ENCODE results near the gene CDKAL1. TPM values are rescaled to one million over a fixed set of nuclear protein-coding genes. Genes with fewer than 3 reads are reported as not detected.

CDKAL1 gene
- total RNA-seq, 1 donor from 2014 or later: 11.3 TPM

DNA sequence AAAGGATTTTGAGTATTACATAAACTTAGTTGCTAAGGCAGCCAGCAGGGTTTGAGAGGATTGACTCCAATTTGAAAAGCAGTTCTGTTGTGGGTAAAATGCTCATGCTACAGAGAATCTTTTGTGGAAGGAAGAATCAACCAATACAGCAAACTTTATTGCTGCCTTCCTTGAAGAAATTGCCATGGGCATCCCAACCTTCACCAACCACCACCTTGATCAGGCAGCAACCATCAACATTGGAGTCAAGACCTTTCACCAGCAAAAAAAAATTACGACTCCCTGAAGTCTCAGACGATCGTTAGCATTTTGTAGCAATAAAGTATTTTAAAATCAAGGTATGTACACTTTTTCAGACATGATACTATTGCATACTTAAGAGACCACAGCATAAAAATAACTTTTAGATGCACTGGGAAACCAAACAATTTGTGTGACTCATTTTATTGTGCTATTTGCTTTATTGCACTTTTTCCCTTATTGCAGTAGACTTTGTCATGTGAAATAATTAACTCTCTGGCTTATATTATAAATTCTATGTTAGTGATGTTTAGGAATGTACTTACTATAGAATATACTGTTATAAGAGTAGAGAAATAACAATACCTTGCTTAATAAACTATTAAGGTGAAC lies 390.8 kb downstream of the CDKAL1 start:
- no peaks in the 10 kb centered on the region for H3K9me3 ChIP-seq
- no peak overlapping the region for H3K4me3 ChIP-seq
- H3K36me3 ChIP-seq: no peaks in the 10 kb centered on the region
- DNase-seq (ENCODE audit: extremely low spot score in 2 of 2): no peak
- TF ChIP-seq POLR2AphosphoS5 (IDR thresholded peaks at IDR 0.05; ENCODE audit: insufficient read depth in 1 of 2, low read depth in 1 of 2) (no peak), POLR2A (IDR thresholded peaks at IDR 0.05) (no peak)
- TF ChIP-seq, protein P1, sequence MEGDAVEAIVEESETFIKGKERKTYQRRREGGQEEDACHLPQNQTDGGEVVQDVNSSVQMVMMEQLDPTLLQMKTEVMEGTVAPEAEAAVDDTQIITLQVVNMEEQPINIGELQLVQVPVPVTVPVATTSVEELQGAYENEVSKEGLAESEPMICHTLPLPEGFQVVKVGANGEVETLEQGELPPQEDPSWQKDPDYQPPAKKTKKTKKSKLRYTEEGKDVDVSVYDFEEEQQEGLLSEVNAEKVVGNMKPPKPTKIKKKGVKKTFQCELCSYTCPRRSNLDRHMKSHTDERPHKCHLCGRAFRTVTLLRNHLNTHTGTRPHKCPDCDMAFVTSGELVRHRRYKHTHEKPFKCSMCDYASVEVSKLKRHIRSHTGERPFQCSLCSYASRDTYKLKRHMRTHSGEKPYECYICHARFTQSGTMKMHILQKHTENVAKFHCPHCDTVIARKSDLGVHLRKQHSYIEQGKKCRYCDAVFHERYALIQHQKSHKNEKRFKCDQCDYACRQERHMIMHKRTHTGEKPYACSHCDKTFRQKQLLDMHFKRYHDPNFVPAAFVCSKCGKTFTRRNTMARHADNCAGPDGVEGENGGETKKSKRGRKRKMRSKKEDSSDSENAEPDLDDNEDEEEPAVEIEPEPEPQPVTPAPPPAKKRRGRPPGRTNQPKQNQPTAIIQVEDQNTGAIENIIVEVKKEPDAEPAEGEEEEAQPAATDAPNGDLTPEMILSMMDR (IDR thresholded peaks at IDR 0.05): no peak
- no peaks in the 10 kb centered on the region for H3K27me3 ChIP-seq
- peaks cover 3% of the 10 kb centered on the region for H3K4me1 ChIP-seq
- intact Hi-C loops (cut with DNase I): no loop called here
- no peak overlapping the region for H3K27ac ChIP-seq

DNA sequence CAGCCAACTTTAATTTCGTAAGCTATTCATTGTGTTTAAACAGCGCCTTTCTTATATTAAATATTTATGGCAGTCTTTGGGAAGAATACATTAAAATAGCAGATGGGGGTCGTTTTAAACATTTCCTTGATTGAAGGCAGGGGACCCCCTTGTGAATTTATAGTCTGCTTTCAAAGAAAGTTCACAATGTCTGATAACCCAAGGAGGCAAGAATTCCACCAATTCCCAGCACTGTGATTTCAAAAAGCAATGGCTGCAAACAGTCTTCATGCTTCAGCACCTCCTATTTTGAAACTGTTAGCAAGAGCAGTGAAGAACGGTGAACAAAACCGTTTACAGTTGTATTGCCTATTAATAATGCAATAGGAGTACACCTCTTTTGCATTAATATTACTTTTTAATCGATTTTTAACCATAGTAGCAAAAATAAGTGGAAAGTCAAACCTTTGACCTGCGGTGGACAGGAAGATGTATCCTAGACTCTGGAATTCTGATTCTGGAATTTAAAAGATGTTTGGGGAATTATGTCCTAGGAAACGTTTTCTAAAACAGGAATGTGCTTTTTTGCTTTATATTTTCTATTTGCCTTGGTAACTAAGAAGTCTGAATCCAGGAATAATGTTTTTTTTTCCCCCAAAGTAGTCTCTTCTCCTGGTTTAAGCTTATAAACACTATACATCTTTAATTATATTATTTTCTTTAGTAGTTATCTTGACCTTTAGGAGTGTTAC lies 393.0 kb downstream of the CDKAL1 start:
- Histone ChIP-seq H3K9me3 (no peaks in the 10 kb centered on the region), H3K27me3 (no peaks in the 10 kb centered on the region), H3K27ac (no peak overlapping the region), H3K4me1 (no peaks in the 10 kb centered on the region), H3K36me3 (no peaks in the 10 kb centered on the region), H3K4me3 (no peak overlapping the region)
- intact Hi-C loops (cut with DNase I): no loop called here
- TF ChIP-seq, protein P1 (IDR thresholded peaks at IDR 0.05): no peak
- TF ChIP-seq POLR2AphosphoS5 (IDR thresholded peaks at IDR 0.05; ENCODE audit: insufficient read depth in 1 of 2, low read depth in 1 of 2): no peak
- no peak for TF ChIP-seq POLR2A (IDR thresholded peaks at IDR 0.05)
- DNase-seq (ENCODE audit: extremely low spot score in 2 of 2): no peak

DNA sequence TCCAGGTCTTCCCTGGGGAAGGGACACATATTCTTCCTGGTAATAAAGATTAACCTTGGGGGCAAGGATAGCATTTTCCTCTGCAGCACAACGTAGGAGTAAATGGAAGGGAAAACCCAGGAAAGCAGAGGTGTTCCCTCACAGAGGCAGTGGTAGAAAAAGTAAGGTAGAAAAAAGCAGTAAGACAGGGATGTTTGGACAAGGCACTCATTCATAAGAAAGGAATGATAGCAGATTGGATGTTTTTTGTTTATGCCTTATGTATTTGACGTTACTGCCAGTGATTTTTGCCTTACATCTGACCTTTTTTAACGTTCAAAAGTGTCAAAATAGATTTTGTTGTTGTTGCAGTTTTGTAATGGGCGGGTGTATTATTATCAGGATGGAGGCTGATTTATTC lies 395.0 kb downstream of the CDKAL1 start:
- H3K36me3 ChIP-seq: no peaks in the 10 kb centered on the region
- no peak overlapping the region for H3K4me3 ChIP-seq
- intact Hi-C loops (cut with DNase I): no loop called here
- no peak overlapping the region for H3K27ac ChIP-seq
- TF ChIP-seq POLR2AphosphoS5 (IDR thresholded peaks at IDR 0.05; ENCODE audit: insufficient read depth in 1 of 2, low read depth in 1 of 2) (no peak), POLR2A (IDR thresholded peaks at IDR 0.05) (no peak)
- TF ChIP-seq, protein P1 (IDR thresholded peaks at IDR 0.05): no peak
- no peak for DNase-seq (ENCODE audit: extremely low spot score in 2 of 2)
- H3K27me3 ChIP-seq: no peaks in the 10 kb centered on the region
- no peaks in the 10 kb centered on the region for H3K9me3 ChIP-seq
- no peaks in the 10 kb centered on the region for H3K4me1 ChIP-seq

DNA sequence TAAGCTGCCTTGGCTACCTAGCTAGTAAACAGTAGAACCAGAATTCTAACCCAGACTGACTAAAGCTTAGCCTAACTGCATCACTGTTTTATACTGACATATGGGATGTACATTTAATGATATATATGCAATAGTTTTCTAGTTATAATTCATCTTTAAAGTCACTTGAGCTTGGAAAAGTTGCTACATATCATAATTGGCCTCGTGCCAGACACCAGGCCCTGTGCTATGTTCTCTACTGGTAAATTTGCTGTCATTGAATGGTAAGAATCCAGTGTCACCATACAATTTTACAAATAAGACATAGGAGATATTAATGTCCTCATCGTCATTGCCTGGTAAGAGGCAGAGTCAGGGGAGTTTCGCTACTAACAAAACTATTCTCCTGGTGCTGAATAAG lies 396.8 kb downstream of the CDKAL1 start:
- intact Hi-C loops (cut with DNase I): no loop called here
- Histone ChIP-seq H3K27me3 (no peaks in the 10 kb centered on the region), H3K4me3 (no peak overlapping the region), H3K36me3 (no peaks in the 10 kb centered on the region), H3K27ac (no peak overlapping the region), H3K4me1 (no peaks in the 10 kb centered on the region), H3K9me3 (no peaks in the 10 kb centered on the region)
- no peak for DNase-seq (ENCODE audit: extremely low spot score in 2 of 2)
- TF ChIP-seq POLR2AphosphoS5 (IDR thresholded peaks at IDR 0.05; ENCODE audit: insufficient read depth in 1 of 2, low read depth in 1 of 2): no peak

DNA sequence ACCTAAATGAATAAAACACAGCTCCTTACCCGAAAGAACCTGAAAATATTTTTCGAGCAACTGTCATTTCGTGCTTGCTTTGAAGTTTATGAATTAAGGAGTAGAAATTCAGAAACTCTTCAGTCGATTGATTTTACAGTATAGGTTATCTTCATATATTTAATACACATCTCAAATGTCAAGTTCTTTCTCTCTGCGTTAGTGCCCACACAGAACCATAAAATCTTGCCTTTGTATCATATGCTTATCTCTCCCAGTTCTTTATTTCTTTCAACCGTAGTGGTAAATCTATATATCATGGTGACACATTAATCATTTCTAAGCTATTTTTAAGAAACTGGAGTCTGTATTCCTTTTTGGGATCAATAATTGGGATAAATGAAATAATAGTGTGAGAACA lies 397.5 kb downstream of the CDKAL1 start:
- Histone ChIP-seq H3K27me3 (no peaks in the 10 kb centered on the region), H3K27ac (no peak overlapping the region), H3K9me3 (no peaks in the 10 kb centered on the region), H3K4me1 (no peaks in the 10 kb centered on the region), H3K36me3 (no peaks in the 10 kb centered on the region), H3K4me3 (no peak overlapping the region)
- TF ChIP-seq POLR2AphosphoS5 (IDR thresholded peaks at IDR 0.05; ENCODE audit: insufficient read depth in 1 of 2, low read depth in 1 of 2): no peak
- no peak for TF ChIP-seq POLR2A (IDR thresholded peaks at IDR 0.05)
- TF ChIP-seq, protein P1 (IDR thresholded peaks at IDR 0.05): no peak
- intact Hi-C loops (cut with DNase I): no loop called here
- DNase-seq (ENCODE audit: extremely low spot score in 2 of 2): no peak

Measured in vagina (tissue), 2 donors.